GM19099 (cell line): ENCODE data around the gene PRKN.

Source experiments
- POLR2A ChIP-seq: IDR thresholded peaks from 3 replicates; pipeline ENCODE4 v1.6.1; 2011; ENCODE audit warnings: low read depth; ENCODE audit not compliant: insufficient read length; ENCODE audit errors: extremely low read depth

The PRKN gene

DNA sequence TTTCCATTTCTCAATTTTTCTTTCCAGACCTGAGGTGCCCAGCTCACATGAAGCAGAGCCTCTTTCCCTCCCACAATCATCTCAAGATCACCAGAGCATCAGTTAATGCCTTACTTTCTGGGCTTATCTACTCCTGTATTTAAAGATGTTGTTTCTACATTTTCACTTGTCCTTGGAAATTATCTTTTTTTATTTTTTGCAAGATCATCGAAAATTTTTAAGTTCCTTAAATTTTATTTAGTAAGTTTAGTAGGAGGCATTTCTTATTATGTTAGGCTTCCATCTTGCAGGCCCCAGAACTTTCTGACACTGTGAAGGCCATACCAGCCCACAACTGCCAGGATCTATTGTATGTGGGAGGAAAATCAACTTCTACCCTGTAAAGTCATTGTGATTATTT lies 466.0 kb downstream of the PRKN start:
- no peak for TF ChIP-seq POLR2A

DNA sequence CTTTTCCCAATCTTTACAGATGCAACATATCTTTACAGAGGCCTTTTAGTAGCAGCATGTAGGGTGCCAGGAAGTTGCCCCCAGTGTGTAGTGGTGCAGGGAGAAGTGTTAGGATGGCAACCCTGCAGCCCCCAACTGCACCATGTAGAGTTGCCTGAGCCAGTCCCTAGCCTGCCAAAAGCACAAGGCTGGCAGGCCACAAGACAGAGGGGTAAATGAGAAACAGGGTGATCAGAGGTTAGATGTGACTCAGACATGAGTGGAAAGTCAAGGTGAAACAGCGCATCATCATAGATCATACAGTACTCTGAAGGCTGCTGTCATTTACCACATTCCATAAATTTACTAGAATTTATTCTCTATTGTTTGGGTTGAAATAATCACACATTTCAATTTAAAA lies 467.5 kb downstream of the PRKN start:
- no peak for TF ChIP-seq POLR2A

DNA sequence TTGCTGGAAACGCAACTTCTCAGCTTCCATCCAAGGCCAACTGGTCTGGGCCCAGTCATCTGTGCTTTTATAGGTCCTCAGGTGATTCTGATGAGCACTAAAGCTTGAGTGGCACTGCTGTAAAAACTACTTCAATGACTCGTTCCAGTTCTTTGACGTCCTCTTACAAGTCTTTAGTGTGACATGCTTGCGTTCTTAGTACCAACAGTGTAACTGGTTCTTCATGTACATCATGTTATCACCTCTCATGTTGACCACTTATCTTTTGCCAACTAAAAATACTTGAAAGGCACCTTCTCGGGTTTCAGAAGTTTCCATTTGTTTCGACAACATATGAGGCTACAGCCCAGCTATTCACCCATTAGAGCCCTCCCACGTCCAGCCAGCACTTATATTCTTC lies 468.9 kb downstream of the PRKN start:
- no peak for TF ChIP-seq POLR2A

GRCh38 chr6:162256361-162256760 lies 471.2 kb downstream of the PRKN start:
- TF ChIP-seq POLR2A = no peak

- no peak for TF ChIP-seq POLR2A
Measured at GRCh38 chr6:162251257-162251656, 476.3 kb downstream of the PRKN start.

DNA sequence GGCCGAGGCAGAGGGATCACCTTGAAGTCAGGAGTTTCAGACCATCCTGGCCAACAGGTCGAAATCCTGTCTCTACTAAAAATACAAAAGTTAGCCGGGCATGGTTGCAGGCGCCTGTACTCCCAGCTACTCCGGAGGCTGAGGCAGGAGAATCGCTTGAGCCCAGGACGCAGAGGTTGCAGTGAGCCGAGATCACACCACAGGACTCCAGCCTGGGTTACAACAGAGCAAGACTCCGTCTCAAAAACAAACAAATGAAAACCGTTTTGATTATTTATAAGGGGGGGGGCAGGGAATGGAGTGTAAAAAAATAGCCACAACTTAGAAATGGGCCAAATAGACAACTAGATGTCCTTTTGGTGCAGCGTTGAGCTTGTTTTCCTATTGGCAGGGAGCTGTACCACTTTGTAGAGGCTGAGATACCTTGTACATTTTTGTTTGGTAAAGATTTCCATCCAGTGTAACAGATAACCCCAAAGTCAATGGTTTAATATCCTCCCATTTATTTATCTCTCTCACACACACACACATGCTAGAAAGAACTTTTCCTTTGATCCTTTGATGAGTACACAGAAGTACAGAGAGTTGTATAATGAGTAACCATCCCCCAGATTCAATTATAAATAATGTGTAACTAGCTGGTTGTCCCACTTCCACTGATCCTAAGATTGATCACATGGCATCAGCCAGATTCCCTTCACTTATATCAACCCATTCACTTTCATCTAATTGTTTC lies 477.5 kb downstream of the PRKN start:
- no peak for TF ChIP-seq POLR2A

DNA sequence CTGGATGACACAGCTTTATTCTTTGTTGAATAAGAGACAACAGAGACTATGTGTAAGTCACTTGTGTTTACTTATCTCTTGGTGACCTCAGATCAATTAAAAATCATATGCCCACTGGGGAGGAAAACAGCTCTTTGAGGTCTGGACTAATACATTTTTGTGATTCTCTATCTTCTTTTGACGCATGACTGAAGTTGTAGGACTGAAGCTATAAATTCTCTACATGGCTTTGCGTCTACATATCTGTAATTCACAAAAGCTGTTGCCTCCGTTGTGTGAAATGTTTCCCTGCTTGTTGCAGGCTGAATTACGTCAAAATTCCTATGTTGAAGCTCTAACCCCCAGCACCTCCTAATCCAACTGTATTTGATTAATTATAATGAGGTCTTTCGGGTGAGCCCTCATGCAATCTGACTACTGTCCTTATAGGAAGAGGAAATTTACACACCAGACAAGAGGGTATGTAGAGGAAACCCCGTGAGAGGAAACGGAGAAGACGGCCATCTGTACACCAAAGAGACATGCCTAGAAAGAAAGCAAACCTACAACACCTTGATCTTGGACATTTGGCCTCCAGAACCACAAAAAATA lies 481.6 kb downstream of the PRKN start:
- no peak for TF ChIP-seq POLR2A

GRCh38 chr6:162244031-162244430 lies 483.5 kb downstream of the PRKN start:
- no peak for TF ChIP-seq POLR2A

GRCh38 chr6:162242915-162243314 lies 484.7 kb downstream of the PRKN start:
- TF ChIP-seq POLR2A = no peak

GRCh38 chr6:162239330-162239729 lies 488.2 kb downstream of the PRKN start:
- no peak for TF ChIP-seq POLR2A

GRCh38 chr6:162238675-162239074 lies 488.9 kb downstream of the PRKN start:
- TF ChIP-seq POLR2A = no peak

- TF ChIP-seq POLR2A = no peak
Measured at GRCh38 chr6:162237331-162237730, 490.2 kb downstream of the PRKN start.

DNA sequence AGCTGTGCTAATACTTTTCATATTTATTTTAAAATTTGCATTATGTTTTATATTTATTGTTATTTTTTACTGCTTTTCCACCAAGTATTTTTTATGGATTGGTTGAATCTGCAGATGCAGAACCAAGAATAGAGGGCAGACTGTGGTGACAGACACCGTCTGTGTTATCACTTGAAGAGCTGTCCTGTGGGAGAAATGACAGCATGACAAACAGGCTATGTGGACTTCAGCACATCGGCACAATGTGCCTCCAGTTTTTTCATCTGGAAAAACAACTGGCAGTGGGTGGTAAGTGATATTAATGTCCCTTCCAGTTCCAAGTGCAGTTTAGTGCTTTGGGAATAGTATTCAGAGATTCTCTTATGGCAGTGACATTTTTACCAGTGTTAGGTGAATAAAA lies 492.9 kb downstream of the PRKN start:
- no peak for TF ChIP-seq POLR2A

GRCh38 chr6:162230147-162230752 lies 497.3 kb downstream of the PRKN start:
- no peak for TF ChIP-seq POLR2A

DNA sequence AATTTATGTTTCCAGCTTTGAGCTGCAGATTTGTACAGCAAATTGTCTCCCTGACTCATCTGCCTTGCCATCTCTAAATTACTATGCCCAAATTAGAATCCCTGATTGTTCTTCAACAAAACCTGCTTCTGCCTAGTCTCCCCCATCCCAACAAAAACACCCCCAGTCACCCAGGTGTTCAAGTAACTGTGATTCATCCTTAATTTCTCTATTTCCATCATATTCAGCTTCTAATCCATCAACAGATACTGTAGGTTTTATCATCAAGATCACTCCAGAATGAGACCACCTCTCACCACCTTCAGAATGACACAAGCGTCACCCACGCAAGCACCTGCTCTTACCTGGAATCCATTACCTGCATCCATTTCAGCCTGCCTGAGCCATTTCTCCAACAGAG lies 498.5 kb downstream of the PRKN start:
- no peak for TF ChIP-seq POLR2A

DNA sequence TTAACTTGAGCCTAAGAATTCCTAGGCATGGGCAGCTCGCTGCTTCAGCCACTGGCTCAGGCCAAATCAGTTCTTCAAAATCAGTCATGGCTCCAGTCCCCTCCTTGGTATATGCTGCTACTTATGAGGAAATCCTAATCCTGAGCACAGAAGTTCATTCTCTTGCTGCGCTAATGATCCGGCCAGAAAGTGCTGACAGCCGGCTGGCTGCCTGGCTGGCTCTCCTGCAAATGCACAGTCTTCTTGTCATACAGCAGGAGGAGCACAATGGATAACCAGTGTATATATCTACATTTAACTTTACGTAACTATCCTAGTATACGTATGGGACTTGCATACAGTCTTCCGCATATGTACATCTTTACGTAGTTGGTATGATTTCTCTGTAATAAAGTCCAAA lies 500.8 kb downstream of the PRKN start:
- no peak for TF ChIP-seq POLR2A
